Right hindlimb (tissue), 1 donor: Measurements from ENCODE around the gene RUFY4.
"Not testable (repeated sequence)": the region's sequence is repeated elsewhere in the genome, so short reads cannot be mapped to it uniquely, and the experiment has no call there.

Source experiments
- DNase-seq: peaks from one replicate; pipeline ENCODE4 v3.0.0-alpha.2; 2018

Gene RUFY4

DNA sequence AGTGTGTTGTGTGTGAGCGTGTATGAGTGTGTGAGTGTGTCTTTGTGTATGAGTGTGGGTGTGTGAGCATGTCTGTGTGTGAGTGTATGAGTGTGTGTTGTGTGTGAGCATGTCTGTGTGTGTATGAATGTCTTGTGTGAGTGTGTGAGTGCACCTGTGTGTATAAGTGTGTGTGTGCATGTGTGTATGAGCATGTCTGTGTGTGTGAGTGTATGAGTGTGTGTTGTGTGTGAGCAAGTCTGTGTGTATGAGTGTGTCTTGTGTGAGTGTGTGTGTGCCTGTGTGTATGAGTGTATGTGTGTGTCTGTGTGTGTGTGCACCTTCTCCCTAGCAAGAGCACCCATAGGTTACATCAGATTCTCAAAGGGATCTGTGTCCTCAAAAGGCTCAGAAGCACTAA, 37.8 kb upstream of the RUFY4 start:
- no peak for DNase-seq

DNA sequence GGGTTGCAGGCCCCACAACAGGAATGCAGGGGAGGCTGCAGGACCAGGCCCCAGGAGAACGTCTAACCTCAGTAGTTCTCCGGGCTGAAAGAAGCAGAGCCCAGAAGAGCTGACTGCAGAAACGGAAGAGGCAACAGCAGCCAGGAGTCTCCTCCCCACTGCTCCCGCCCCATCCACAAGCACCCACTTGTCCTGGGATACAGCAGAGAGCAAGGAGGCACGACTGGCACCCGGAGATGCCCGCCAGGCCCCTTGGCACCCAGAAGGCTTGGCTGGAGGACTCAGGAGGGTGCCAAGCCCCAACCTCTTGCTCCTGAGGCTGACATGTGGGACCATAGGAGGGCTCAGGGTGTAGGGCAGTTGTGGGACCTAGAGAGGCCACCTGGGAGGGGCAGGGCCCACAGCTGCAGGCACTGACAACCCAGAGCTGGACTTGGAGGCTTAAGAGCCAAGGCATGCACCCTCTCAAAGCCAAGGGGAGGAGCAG, 37.2 kb upstream of the RUFY4 start:
- no peak for DNase-seq

GRCh38 chr2:218032336-218033171, 36.5 kb upstream of the RUFY4 start:
- no peak for DNase-seq

DNA sequence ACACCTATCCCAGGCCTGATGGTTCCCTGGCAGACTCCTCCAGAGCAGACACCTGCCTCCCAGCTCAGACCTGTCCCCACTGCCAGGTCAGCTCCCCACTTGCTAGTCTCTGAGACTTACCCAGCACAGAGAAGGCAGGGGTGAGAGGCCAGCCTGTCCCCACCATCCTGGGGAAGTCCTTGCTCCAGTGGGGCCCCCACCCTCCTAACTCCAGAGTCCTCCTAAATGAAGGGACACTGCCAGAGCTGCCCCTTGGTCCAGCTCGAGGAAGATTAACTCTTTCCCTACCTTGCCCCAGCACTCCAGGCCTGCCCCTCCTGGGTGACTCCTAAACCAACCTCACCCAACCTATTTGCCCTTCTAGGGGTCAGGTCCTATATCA, 35.9 kb upstream of the RUFY4 start:
- no peak for DNase-seq

DNA sequence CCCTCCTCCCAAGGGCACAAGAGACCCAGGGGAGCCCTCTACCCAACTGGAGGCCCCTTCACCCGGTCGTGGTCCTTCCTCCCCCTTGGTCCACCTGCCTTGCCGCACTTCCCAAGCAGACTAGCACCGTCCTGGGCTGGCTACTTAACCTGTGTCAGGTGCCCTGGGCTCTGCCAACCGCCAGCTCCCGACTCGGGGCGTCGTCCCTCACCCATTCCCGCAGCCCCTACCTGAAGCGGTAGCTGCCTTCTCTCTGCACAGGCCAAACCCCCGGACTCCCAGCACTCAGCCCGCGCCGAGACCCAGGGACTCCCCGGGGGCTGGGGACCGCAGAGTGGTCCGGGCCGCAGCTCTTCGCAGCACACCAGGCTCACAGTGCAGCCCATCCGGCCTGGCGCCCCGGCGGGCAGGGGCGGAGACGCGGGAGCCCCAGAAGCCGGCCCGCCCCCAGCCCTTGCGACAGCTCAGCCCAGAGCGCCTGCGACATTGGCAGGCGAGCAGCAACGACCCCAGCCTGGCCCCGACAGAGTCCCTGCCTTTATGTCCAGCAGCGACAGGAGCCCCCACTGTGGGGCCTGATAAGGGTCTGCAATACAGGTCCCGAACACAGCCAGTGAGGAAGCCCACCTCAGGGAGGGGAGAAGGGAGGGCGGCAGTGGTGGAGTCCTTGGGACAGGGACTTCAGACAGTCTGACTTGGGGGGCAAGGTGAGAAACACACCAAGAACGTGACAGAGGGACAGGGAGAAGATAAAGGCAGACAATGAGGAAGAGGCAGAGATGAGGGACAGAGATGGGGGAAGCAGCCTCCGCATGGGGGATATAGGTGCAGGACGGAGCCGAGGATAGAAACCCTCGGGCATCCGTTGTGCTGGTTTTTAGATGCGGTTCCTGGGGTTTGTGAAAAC, 35.2 kb upstream of the RUFY4 start:
- no peak for DNase-seq

GRCh38 chr2:218034497-218035213, 34.4 kb upstream of the RUFY4 start:
- peak; percentile 84 for DNase-seq

- DNase-seq = no peak
These were observed 33.5 kb upstream of the RUFY4 start for GRCh38 chr2:218035463-218036100.

DNA sequence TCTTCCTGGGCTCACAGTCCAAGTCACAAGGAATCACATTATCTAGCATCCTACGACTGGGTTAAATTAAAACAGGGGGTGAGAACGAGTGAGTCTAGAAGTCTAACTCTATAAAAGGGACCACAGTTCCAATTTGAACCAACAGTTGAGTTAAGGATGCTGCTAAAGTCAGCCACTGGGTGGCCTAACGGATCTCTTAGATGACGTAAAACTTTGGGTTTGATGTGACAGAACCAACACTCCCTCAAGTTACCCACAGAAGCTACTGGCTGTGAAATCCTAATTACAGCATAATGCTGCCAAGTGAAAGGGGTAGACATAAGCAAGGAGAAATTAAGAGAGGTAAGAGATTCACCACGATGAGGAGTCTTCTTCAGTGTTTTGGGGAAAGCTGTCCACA, 32.7 kb upstream of the RUFY4 start:
- no peak for DNase-seq

- no peak for DNase-seq
These were observed 29.9 kb upstream of the RUFY4 start for GRCh38 chr2:218039171-218039570.

DNA sequence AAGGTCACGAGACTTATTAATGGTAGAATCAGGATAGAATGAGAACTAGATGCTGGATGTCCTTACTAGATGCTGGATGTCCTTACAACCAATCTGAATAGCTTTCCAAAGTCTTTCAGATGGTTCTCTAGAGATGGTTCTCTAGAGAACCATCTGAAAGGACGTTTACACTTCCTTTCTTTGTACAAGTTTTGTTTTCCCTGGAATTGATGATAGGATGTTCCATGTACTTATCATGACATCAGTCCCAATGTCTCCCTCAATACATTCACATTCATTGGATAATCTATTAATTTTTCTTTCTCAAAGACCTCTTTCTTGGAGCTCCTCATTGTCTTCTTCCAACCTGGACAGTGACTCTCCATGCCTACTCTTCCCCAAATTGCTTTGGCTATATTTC, 28.2 kb upstream of the RUFY4 start:
- no peak for DNase-seq

DNA sequence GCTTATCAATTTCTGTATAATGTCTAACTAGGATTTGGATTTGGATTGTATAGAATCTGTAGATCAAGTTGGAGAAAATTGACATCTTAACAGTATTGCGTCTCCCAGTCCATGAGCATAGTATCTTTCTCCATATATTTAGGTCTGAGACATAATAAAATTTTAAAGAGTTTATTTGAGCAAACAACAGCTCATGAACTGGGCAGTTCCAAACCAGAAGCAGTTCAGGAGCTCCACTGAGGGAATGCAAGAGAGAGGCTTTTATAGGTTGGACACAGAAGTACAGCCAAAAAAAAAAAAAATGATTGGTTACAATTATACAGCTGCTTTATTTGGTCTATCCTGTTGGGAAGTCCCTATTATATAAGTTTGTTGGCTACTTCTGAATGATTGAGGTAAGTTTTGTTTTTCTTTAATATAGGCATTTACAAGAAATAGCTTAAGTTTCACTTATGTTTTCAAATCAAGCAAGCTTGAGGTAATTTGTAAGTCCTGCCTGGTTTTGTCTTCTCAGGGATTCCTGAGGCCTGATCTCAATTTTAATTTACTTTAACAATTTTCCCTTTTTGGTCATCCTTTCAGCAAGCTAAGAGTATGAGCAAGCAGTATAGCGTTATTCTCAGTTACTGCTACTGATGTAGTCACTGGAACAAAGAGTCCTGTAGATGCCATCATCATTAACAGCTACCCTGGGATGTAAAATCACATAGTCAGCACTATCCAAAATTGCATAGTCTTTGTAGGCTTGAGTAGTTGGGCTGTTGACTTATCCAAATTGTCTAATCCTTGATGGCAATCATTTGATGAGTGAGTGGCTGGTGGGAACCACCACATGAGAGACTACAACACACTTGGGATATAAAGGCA, 27.5 kb upstream of the RUFY4 start:
- DNase-seq = no peak

DNA sequence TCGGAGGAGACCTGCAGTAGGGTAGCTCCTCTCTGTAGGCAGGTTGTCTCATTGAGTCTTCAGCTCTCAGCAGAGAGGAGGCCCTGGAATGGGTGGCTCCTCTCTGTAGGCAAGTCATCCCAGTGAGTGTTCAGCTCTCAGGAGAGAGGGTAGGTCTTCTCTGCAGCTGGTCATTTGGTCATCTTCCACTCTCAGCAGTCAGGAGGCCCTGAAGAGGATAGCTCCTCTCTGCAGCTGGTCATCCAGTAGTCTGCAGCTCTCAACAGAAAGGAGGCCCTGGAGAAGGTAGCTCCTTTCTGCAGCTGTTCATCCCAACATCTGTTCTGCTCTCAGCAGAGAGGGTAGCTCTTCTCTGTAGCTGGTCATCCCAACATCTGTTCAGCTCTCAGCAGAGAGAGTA, 26.0 kb upstream of the RUFY4 start:
- no peak for DNase-seq

- no peak for DNase-seq
These were observed 25.3 kb upstream of the RUFY4 start for GRCh38 chr2:218043701-218044109.

GRCh38 chr2:218044599-218044998, 24.5 kb upstream of the RUFY4 start:
- not testable (repeated sequence) for DNase-seq

GRCh38 chr2:218046238-218046637, 22.8 kb upstream of the RUFY4 start:
- no peak for DNase-seq

- no peak for DNase-seq
These were observed 21.4 kb upstream of the RUFY4 start for GRCh38 chr2:218047536-218048225.

- no peak for DNase-seq
These were observed 17.1 kb upstream of the RUFY4 start for GRCh38 chr2:218051903-218052302.

GRCh38 chr2:218059289-218059688, 9.8 kb upstream of the RUFY4 start:
- DNase-seq = no peak

DNA sequence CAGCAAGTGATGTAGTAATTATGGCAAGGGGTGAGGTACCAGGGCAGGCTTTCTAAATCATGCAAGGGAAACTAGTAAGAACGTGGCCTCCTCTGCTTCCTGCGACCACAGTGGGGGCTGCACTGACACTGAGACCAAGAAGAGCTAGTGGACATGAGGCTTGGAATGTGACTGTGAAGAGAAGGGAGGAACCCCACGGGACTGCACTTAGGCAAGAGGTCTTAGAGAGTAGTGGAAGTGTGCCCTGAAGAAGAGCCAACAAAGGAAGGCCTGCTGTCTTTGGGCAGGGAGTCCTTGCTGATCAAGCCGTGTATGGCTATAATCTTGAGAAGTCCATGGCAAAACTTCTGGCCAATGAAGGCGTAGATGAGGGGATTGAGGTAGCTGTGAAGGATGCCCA, 8.9 kb upstream of the RUFY4 start:
- DNase-seq = no peak

GRCh38 chr2:218060950-218061660, 7.9 kb upstream of the RUFY4 start:
- no peak for DNase-seq
